NCI-H446 treated with DMSO at 0.1 percent for 48 hours (cell line): ENCODE results near the gene RSPRY1.
"Not testable (repeated sequence)": the region's sequence is repeated elsewhere in the genome, so short reads cannot be mapped to it uniquely, and the experiment has no call there.

Source experiments
- DNase-seq: peaks from one replicate; lab custom pipeline; 2025; lab: John Stamatoyannopoulos, UW

The RSPRY1 gene

GRCh38 chr16:57271867-57272495, 85.9 kb downstream of the RSPRY1 start:
- no peak for DNase-seq

- no peak for DNase-seq
These were observed 87.2 kb downstream of the RSPRY1 start for GRCh38 chr16:57273359-57273758.

- no peak for DNase-seq
These were observed 87.7 kb downstream of the RSPRY1 start for GRCh38 chr16:57273826-57274225.

GRCh38 chr16:57275946-57276345, 89.8 kb downstream of the RSPRY1 start:
- not testable (repeated sequence) for DNase-seq

- DNase-seq, result no peak
These were observed 90.5 kb downstream of the RSPRY1 start for GRCh38 chr16:57276596-57276995.

- no peak for DNase-seq
These were observed 91.5 kb downstream of the RSPRY1 start for GRCh38 chr16:57277586-57277985.

GRCh38 chr16:57278494-57278893, 92.4 kb downstream of the RSPRY1 start:
- DNase-seq, result no peak

- DNase-seq, result no peak
These were observed 93.9 kb downstream of the RSPRY1 start for GRCh38 chr16:57279780-57280638.

GRCh38 chr16:57281791-57282190, 95.7 kb downstream of the RSPRY1 start:
- DNase-seq, result no peak

GRCh38 chr16:57282510-57283213, 96.5 kb downstream of the RSPRY1 start:
- no peak for DNase-seq

GRCh38 chr16:57283214-57283958, 97.3 kb downstream of the RSPRY1 start:
- DNase-seq, result no peak

- no peak for DNase-seq
These were observed 97.8 kb downstream of the RSPRY1 start for GRCh38 chr16:57283959-57284208.

- no peak for DNase-seq
These were observed 98.3 kb downstream of the RSPRY1 start, which contains the start of gene PLLP for GRCh38 chr16:57284209-57284951. Gene PLLP, minus strand, starts transcription at chr16:57284672. Its CDS starts 132 bp downstream, at chr16:57284540.

GRCh38 chr16:57284952-57285363, 98.8 kb downstream of the RSPRY1 start:
- no peak for DNase-seq

- DNase-seq, result no peak
These were observed 99.2 kb downstream of the RSPRY1 start for GRCh38 chr16:57285379-57285778.

- DNase-seq, result no peak
These were observed 103.5 kb downstream of the RSPRY1 start for GRCh38 chr16:57289391-57290257.
